Activated naive CD4-positive, alpha-beta T cell treated with anti-CD3 and anti-CD28 coated beads, Interleukin-2, amount 50 U/mL, for 72 hours (primary cell): ENCODE measurements around the gene DAND5. TPM values are rescaled to one million over a fixed set of nuclear protein-coding genes. Genes with fewer than 3 reads are reported as not detected.

Source experiments
- ATAC-seq, 2 donors: fragments of 150-1000 bp; cut with Tn5 transposase; 2 replicates each; pipeline ENCODE4 v1.10.0; 2021; ENCODE audit warnings: mild to moderate bottlenecking in 2 of 2, moderate library complexity in 2 of 2
- DNase-seq, 2 donors: peaks; one replicate each; pipeline ENCODE4 v3.0.0; 2021 to 2022; ENCODE audit warnings: low spot score in 2 of 2
- H3K27ac Mint-ChIP-seq, 2 donors: one replicate each; pipeline ENCODE4 v1.8.0; 2022; ENCODE audit warnings: mild to moderate bottlenecking in 2 of 2, mixed read lengths in 2 of 2
- H3K36me3 Mint-ChIP-seq, 2 donors: one replicate each; pipeline ENCODE4 v1.8.0; 2022; ENCODE audit warnings: mixed read lengths in 2 of 2
- H3K9me3 Mint-ChIP-seq, 2 donors: one replicate each; pipeline ENCODE4 v1.8.0; 2022; ENCODE audit warnings: mixed read lengths in 2 of 2
- total RNA-seq, 2 donors: library from RNA; stranded (reverse); gene quantifications; one replicate each; pipeline ENCODE4 v1.2.3, GENCODE V29; 2022

The DAND5 gene
- total RNA-seq, 2 donors from 2014 or later, result 0.31 to 1.3 TPM

DNA sequence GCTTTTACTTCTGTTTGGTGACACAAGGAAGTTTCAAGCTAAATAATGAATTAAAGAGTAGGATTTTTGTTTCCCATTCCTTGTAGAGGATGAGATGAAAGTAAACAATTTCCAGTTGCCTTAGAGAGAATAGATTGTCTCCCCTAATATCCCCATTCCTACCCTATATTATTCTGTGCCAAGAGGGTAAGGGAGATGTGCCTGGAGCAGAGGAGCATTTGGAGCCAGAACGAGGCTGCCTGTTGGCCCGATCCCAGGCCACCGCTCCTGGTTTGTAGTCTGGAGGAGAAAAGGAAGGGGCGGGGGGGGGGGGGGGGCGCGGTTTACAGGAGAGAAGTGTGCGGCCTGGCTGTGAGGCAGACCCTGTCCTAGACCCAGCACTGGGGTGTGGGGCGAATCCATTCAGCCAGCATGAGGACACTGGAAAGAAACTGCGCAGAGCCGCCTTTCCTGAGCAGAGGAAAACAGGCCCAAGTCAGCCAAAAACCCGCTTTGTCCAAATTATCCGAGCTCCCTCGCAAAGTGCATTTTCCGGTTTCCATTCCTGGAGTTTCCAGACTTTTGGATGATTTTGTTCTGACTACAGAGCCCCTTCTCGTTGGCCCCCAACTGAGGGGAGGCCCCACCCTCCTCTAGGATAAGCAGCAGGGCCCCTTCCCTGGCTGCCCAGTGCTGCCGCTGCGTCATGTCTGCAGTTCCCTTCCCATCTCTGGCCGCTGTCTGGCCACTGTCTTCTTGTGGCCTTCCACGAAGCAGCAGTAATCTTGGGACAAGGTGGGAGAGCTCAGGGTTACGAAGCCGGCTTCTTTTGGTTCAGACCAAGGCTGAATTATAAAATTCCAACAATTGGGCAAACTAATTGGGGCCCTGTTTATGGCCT lies 48.9 kb downstream of the DAND5 start:
- DNase-seq (no peak), ATAC-seq (no peak)
- Mint-ChIP-seq H3K9me3 (no peaks in the 10 kb centered on the region), H3K27ac (no peak overlapping the region), H3K36me3 (no peaks in the 10 kb centered on the region)

DNA sequence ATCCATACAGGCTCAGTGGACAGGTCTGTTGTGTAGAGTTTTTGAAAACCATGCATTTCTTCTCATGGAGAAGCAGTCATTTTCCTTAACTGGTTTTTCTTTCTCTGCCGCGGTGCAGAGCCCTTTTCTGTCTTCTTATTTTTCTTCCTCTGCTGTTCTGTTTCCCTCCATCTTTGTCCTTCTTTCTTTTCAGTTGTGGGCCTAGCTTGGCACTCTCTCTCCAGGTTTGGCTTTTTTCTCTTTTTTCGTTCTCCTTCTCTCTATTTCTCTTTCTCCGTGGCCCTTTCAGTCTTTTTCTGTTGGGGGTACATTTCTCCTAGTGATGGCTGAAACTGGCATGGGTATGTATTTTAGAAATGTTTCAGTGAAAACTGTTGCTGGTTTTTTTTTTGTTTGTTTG lies 50.0 kb downstream of the DAND5 start:
- ATAC-seq (no peak), DNase-seq (no peak)
- Mint-ChIP-seq H3K27ac (no peak overlapping the region), H3K9me3 (no peaks in the 10 kb centered on the region), H3K36me3 (peaks cover 0 to 3% of the 10 kb centered on the region in 2 donors)

GRCh38 chr19:13020002-13020414 lies 50.6 kb downstream of the DAND5 start:
- ATAC-seq (no peak), DNase-seq (no peak)
- H3K27ac Mint-ChIP-seq, result no peak overlapping the region
- peaks cover 0 to 6% of the 10 kb centered on the region in 2 donors for H3K36me3 Mint-ChIP-seq
- no peaks in the 10 kb centered on the region for H3K9me3 Mint-ChIP-seq

DNA sequence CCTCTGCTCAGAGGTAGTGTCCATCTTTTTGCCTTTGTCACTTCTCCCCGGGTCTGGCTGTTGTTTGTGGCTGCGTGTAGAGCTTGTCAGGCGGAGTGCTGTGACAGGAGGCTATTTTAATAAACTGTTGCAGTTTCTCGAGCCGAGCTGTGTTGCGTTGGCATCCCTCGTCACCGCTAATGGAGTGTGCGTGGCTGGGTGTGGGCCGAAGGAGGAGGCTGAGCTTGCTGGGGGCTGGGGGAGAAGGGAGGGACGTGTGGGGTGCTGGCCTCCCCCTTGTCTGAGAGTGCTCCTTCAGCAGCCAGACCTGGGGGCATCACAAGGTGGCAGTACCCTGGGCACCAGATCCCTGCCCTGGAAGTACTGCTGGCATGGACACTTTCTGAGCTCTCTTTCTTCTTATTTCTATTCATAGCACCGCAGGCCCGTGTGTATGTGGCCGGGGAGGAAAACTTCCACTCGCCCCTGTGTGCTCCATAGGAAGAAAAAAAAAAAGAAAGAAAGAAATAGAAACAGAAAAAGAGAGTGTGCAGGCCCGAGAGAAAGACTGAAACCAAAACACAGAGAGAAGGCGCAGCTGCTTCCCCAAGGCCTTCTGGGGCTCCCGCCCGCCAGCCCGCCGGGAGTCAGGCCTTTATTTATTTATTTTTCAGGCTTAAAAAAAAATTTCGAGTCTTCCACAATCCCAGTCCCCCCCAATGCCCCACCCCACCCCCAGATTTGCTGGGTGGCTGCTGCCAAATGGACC lies 52.9 kb downstream of the DAND5 start:
- DNase-seq (no peak), ATAC-seq (peak; percentile 36 to 44)
- peaks cover 6 to 8% of the 10 kb centered on the region in 2 donors for H3K36me3 Mint-ChIP-seq
- H3K9me3 Mint-ChIP-seq, result no peaks in the 10 kb centered on the region
- H3K27ac Mint-ChIP-seq, result no peak overlapping the region

DNA sequence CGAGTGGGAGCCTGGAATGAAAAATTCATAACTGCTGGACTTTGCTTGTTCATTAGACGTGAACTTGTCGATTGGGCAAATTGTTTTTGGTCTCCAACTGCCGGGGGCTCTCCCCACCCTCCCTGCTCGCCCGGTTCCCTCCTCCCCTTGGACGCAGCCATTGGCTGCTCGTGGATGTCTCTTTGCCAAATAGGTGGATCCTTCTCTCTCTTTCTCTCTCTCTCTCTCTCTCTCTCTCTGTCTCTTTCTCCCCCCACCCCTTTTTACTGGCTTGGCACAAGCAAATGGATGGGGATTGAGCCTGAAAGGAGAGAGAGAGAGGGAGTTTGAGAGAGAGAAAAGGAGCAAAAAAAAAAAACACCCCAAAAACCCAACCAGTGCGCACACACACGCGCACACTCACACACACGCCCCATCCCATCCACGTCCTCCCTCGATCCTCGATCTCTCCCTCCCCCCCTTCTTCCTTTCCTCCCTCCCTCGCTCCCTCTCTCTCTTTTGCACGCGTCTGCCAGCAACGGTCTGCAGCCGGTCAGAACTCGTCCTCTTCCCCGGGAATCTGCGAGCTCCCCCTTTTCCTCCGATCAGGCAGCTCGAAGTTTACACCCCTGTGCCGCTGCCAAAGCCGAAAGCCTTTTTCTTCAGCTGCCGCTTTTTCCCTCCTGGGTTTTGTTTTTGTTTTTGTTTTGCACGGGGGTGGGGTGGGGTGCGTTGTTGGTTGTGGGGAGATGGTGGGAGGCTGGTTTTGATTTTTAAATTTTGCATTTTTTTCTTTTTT lies 53.7 kb downstream of the DAND5 start:
- ATAC-seq, result peak; percentile 33 to 48
- no peak for DNase-seq

DNA sequence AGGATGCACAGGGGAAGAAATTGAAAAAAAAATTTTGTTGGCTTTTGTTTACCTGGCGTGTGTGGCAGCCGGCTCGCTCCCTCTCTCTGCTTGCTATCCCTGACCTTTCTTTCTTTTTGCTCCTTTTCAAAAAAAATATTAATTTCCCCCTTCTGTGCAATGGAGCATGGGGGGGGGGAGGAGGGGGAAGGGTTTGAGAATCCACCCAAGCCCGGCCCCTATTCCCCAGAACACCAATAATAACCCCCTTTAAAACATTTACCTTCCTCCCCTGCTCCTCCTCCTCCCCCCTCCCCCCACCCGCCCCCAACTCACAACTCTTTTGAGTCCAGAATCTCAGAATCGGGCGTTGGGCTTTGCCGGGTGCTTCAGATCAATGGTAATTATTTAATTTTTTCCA lies 54.3 kb downstream of the DAND5 start:
- no peaks in the 10 kb centered on the region for H3K9me3 Mint-ChIP-seq
- no peak for ATAC-seq

More for the DNA sequence above, 53.7 kb downstream of the DAND5 start:
- Mint-ChIP-seq H3K27ac (no peak overlapping the region), H3K9me3 (no peaks in the 10 kb centered on the region), H3K36me3 (peaks cover 6 to 8% of the 10 kb centered on the region in 2 donors)

More for the DNA sequence above, 54.3 kb downstream of the DAND5 start:
- no peak for DNase-seq
- Mint-ChIP-seq H3K27ac (no peak overlapping the region), H3K36me3 (peaks cover 6 to 8% of the 10 kb centered on the region in 2 donors)

Other genes starting within 250 kb of the DAND5 start
- 100 to 1,000 TPM in 1 of 2 donors, 10 to 100 TPM in 1; 89.6 to 100 TPM for gene TNPO2, start 245.6 kb upstream of the DAND5 start, total RNA-seq
- gene TRIR, start 234.9 kb upstream of the DAND5 start, total RNA-seq, result 100 to 1,000 TPM; 122 to 167 TPM
- 10 to 100 TPM; 46.4 to 56.9 TPM for gene GET3, start 232.1 kb upstream of the DAND5 start, total RNA-seq
- not detected for gene BEST2, start 217.8 kb upstream of the DAND5 start, total RNA-seq
- gene HOOK2, start 194.0 kb upstream of the DAND5 start, total RNA-seq, result 10 to 100 TPM; 37.9 to 41.5 TPM
- gene JUNB, start 178.1 kb upstream of the DAND5 start, total RNA-seq, result 100 to 1,000 TPM; 400 to 402 TPM
- gene PRDX2, start 167.8 kb upstream of the DAND5 start, total RNA-seq, result 100 to 1,000 TPM; 317 to 357 TPM
- 10 to 100 TPM; 39.4 to 42.7 TPM for gene THSD8, start 167.5 kb upstream of the DAND5 start, total RNA-seq
- 10 to 100 TPM; 37.0 to 41.4 TPM for gene RNASEH2A, start 163.0 kb upstream of the DAND5 start, total RNA-seq
- not detected for gene RTBDN, start 135.0 kb upstream of the DAND5 start, total RNA-seq
- 1 to 10 TPM in 1 of 2 donors, under 1 TPM in 1; 0.77 to 4.6 TPM for gene MAST1, start 131.1 kb upstream of the DAND5 start, total RNA-seq
- 10 to 100 TPM; 26.0 to 31.6 TPM for gene DNASE2, start 88.1 kb upstream of the DAND5 start, total RNA-seq
- gene KLF1, start 82.4 kb upstream of the DAND5 start, total RNA-seq, result under 1 TPM; 0.46 to 0.54 TPM
- 10 to 100 TPM; 41.8 to 48.9 TPM for gene GCDH, start 78.4 kb upstream of the DAND5 start, total RNA-seq
- gene SYCE2, start 50.3 kb upstream of the DAND5 start, total RNA-seq, result 1 to 10 TPM; 2.2 to 4.8 TPM
- gene FARSA, start 35.9 kb upstream of the DAND5 start, total RNA-seq, result 100 to 1,000 TPM in 1 of 2 donors, 10 to 100 TPM in 1; 89.2 to 116 TPM
- 100 to 1,000 TPM; 505 to 624 TPM for gene CALR, start 31.0 kb upstream of the DAND5 start, total RNA-seq
- 100 to 1,000 TPM; 146 to 207 TPM for gene RAD23A, start 23.7 kb upstream of the DAND5 start, total RNA-seq
- gene GADD45GIP1, start 12.4 kb upstream of the DAND5 start, total RNA-seq, result 10 to 100 TPM in 1 of 2 donors, 1 to 10 TPM in 1; 7.7 to 26.7 TPM
- 1 to 10 TPM; 1.8 to 5.4 TPM for gene NFIX, start 25.9 kb downstream of the DAND5 start, total RNA-seq
- 1 to 10 TPM in 1 of 2 donors, under 1 TPM in 1; 0.71 to 3.2 TPM for gene LYL1, start 133.3 kb downstream of the DAND5 start, total RNA-seq
- gene TRMT1, start 147.2 kb downstream of the DAND5 start, total RNA-seq, result 10 to 100 TPM; 65.5 to 82.4 TPM
- gene NACC1, start 148.7 kb downstream of the DAND5 start, total RNA-seq, result 10 to 100 TPM; 56.0 to 67.0 TPM
- 10 to 100 TPM; 67.2 to 77.1 TPM for gene STX10, start 180.8 kb downstream of the DAND5 start, total RNA-seq
- 100 to 1,000 TPM; 111 to 174 TPM for gene IER2, start 180.8 kb downstream of the DAND5 start, total RNA-seq